ENCODE results near the gene ARNT2.

The ARNT2 gene

DNA sequence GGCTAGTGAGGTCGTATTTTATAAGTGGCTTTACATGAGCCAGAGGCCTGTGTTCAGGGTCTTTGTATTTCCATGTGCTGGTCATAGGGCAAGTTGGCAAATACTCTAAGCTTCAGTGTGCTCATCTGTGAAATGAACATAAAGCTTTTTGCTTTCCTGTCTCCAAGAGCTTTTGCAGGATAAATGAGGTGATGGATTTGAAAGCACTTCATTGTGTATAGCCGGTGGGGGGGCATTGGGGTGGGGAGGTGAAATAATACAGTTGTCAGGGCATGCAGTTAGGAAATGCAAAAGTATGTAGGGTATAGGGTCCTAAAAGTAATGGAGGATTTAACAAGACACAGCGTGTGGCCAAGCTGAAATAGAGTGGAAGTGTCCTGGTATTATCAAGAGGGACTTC, 67.7 kb downstream of the ARNT2 start:
- DNase-seq: no peak

GRCh38 chr15:80473286-80474223, 69.4 kb downstream of the ARNT2 start:
- DNase-seq: no peak

DNA sequence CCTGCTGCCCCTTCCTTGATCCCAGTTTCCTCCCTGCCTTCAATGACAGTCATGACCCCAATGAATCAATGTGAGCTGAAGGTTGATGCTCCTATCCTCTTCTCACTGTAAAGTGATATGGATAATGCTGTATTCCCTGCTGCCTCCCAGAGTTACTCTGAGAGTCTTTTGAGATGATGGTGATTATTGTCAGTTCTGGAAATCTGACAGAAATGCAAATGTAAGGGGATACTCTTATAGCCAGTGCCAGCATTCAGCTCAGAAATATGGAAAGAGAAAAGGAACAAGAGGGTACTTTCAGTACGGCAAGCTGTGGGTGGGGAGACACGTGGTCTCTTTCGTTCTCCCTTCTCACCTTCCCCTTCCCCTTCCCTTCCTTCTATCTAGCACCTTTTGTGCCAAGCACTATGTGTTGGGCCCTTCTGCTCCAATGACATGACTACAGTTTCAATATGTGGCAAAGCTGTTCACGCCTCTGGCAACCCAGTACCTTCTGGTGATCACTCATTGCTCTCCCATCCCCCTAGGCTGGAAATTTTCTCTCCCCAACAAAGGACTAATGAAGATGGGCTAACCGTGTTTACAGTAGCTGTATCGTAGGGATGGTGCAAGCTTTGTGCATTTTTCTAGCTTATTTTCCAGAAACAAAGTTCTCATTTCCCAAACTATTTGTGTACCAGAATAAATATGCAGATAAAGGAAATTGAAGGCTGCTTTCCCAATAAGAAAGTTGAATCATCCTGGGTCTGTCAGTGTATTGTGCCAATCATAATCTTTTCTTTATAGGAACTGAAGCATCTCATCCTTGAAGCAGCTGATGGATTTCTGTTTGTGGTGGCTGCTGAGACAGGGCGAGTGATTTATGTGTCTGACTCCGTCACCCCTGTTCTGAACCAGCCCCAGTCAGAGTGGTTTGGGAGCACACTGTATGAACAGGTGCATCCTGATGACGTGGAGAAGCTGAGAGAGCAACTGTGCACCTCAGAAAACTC, 70.3 kb downstream of the ARNT2 start:
- no peak for DNase-seq

DNA sequence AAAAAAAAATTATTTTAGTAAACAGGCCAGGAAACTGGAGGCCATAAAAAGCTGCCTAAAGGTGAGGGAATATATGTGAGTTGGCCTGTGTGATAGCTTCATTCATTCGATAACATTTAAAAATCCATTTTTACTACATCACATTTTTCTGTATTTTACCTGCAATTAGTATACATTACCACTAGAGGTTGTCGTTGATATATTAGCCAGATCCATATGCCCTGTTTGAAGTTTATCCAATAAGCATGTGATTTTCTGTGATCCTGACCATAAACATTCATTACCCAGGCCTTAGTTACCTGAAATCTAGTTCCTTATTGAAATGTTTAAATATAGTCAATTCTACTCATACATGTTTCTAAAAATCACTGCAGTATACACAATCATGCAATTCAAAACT, 71.4 kb downstream of the ARNT2 start:
- no peak for DNase-seq

- no peak for DNase-seq
Measured at GRCh38 chr15:80476036-80476435, 71.9 kb downstream of the ARNT2 start.

DNA sequence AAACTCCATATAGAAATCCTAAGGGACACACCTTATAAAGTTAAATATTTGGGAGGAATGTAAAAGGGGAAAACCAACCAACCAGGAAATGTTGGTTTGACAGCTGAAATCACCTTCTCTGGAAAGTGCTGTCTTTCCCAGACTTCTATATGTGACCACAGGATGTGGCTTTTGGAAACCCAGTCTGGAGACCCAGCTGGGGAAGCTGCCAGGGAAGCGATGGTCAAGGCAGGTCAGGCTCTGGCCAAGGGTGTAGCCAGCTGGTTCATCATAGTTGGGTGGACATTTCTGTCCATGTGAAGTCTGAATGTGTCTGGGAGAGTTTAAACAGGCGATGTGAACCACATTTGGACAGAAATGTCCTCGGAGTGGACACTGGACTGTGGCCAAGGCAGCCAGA, 73.9 kb downstream of the ARNT2 start:
- no peak for DNase-seq

DNA sequence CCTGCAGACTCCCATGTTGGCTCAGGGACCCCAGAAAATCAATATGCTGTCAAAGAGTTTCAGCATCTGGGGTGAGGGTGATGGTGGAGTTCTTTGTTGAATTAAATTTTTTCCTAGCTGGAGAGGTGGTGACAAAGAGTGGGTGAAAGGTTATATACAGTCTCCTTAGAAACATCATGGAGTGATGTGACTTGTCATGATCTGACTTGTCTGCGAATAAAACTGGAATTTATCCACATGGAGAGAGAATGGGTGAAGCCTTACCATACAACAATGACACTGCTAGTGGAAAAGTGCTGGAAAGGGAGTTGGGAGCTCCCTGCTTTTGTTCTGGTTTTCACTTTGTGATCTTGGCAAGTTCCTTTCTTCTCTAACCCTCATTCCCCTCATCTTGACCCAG, 75.0 kb downstream of the ARNT2 start:
- DNase-seq: no peak

GRCh38 chr15:80480171-80480811, 76.1 kb downstream of the ARNT2 start:
- no peak for DNase-seq

DNA sequence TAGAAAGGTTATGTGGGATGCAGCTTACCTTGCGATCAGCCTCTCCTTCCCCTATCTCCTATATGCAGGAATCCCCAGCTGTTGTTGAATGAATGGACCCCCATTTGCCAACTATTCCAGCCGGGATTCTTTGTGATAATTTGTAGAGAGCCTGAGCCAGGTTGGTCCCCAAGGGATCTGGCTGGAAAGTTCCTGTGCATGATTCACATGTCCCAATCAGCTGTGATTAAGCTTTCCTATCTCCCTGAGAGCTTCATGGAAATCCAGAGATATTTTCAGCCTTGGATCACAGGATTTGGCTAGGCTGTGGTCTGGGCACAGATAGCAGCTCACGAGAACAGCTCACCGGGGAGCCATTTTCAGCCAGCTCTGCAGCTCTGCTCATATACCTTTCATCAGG, 76.7 kb downstream of the ARNT2 start:
- DNase-seq: peak; percentile 74

DNA sequence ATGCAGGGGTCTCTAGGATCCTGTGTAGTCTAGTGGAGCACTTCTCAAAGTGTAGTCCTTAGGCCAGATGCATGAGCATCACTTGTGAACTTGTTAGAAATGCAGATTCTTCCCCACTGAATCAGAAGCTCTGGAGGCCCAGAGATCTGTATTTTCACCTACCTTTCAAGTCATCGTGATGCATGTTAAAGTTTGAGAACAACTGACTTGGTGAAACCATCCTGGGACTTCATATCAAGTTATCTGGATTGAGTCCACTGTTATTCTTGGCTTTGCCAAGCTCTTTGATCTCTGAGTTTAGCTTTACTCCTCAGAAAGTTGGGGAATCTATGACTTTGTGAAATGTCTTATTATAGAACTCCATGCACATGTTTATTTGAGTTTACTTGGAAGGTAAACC, 78.5 kb downstream of the ARNT2 start:
- DNase-seq: no peak

DNA sequence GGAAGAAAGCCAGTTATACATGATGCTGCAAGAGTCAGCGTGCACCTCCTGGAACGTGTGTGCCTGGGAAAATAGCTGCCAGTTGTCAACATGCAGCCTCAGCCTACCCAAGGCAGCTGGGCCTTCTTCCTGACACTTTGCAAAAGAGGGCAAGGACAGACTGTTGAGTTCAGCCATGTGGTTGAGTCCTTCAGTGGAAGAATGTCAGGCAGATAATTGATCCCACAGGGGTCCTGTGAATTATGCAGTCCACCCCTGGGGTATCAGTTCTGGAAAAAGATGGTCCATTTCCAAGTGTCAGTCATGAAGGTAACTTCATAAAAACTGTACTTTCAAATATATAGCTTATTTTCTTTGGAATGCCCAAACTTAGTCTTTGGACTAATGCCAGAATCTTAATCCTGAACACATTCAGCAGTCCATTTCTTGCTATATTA, 79.6 kb downstream of the ARNT2 start:
- DNase-seq: no peak

DNA sequence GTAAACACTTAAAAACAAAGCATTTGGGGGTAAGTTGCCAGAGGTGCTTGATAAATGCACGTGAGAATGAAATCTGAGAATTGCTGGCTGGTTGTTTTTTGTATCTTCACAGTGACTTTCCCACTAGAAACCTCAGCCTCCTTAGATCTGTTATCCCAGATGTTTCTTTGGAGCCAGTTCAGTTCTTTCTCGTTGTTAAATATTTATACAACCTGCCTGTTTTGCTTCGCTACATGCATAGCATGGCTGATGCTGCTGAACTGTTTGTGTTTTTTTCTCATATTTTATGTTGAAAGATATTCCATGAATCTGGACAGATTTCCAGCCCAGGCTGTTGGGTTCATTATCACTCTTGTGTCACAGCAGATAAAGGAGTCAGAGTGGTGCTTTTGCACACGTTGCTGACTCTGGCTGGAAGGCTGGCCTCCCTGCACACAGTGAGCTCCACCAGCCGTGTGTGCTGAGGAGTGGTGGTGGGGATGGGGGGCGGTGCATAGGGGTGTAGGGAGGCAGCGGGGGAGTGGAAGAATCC, 80.2 kb downstream of the ARNT2 start:
- no peak for DNase-seq

- DNase-seq: no peak
Measured at GRCh38 chr15:80485370-80486164, 81.4 kb downstream of the ARNT2 start.

DNA sequence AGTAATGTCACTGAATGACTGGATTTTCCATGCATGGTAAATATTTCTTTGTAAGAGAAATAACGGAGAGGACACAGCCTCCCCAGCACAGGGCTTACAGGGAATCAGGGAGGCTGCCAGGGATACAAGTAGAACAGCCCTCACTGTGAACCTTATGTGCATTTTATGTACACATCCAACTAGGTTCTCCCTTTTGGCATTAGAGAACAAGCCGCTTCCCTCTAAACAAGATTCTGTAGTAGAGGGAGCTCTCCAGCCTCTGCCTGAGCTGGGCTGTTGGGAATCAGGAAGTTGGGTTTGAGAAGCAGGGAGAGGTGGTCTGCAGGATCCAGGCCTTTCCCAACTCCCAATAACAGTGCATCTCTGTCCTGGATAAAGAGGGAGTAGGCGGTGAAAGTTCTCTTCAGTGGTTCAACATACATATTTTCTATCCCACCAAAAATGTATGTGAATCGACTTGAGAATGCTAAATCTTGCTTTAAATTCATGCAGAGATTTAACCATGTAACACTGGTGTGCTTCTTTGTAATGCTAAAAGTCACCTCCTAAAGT, 83.7 kb downstream of the ARNT2 start:
- no peak for DNase-seq

DNA sequence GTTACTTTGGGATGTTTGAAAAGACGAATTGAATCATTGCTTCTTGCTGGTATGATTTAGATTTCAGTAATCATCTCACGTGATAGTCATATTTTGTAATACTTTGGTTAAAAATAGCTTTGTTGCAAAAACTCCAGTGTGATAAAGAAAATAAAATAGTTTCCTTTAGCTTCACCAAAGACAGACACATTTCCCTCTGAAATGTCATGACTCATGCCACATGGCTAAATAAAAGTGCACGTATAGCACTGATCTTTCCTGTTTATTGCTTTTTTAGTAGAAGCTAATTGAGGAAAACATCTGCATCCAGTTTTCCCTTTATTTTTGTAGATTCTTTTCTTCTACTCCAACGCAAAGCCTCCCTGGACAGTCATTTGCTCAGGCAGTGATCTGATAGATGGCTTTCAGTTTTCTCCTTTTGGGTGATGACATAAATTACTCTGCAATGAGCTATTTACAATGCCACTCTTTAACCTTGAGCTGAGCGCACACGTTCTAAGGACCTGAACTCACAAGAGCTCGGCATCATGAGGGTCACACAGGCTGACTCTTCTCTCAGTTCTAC, 84.9 kb downstream of the ARNT2 start:
- no peak for DNase-seq

- DNase-seq: no peak
Measured at GRCh38 chr15:80490431-80490990, 86.3 kb downstream of the ARNT2 start.

GRCh38 chr15:80491163-80491847, 87.1 kb downstream of the ARNT2 start:
- no peak for DNase-seq

- no peak for DNase-seq
Measured at GRCh38 chr15:80492409-80492808, 88.2 kb downstream of the ARNT2 start.

GRCh38 chr15:80492874-80493273, 88.7 kb downstream of the ARNT2 start:
- DNase-seq: no peak

DNA sequence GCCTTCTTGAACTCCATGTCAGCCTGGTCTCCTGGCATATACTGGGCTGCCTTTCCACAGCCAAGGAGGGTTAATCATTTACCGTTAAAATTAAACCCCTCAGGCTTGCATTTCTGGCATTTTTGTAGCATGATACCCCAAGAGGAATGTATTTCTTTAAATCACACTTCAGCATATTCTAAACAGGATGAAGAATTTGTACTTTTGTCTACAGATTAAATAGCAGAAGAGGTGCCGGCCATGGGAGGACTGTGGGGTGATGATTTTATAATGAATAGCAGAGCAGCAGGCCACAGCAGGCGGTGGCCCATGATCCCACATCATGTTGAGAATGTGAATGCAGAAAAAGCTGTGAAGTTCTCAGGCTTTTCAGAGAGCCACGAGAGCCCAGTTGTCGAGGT, 90.2 kb downstream of the ARNT2 start:
- DNase-seq: peak; percentile 42

Data from T1000 (cell line).